Activated CD4-positive, alpha-beta T cell treated with anti-CD3 and anti-CD28 coated beads, Interleukin-2, amount 10 ng/mL, durations not matched to agents 24 days and 14 days (primary cell): ENCODE data around the gene ZPR1. TPM values are rescaled to one million over a fixed set of nuclear protein-coding genes. Genes with fewer than 3 reads are reported as not detected.
"Not testable (repeated sequence)": the region's sequence is repeated elsewhere in the genome, so short reads cannot be mapped to it uniquely, and the experiment has no call there.

Experiments used
- DNase-seq: peaks from one replicate; pipeline ENCODE4 v3.0.0; 2022
- H3K27ac Mint-ChIP-seq: one replicate; pipeline ENCODE4 v1.8.0; 2022; ENCODE audit warnings: mild to moderate bottlenecking, mixed read lengths
- H3K27me3 Mint-ChIP-seq: one replicate; pipeline ENCODE4 v1.8.0; 2022; ENCODE audit warnings: mixed read lengths
- H3K36me3 Mint-ChIP-seq: one replicate; pipeline ENCODE4 v1.8.0; 2022; ENCODE audit warnings: low read depth, mild to moderate bottlenecking, mixed read lengths
- H3K4me1 Mint-ChIP-seq: one replicate; pipeline ENCODE4 v1.8.0; 2021; ENCODE audit warnings: mixed read lengths
- H3K4me3 Mint-ChIP-seq: one replicate; pipeline ENCODE4 v1.8.0; 2022; ENCODE audit warnings: mild to moderate bottlenecking, moderate library complexity, mixed read lengths
- H3K9me3 Mint-ChIP-seq: one replicate; pipeline ENCODE4 v1.8.0; 2021; ENCODE audit warnings: mixed read lengths
- intact Hi-C: fragments of 100-400 bp; cut with micrococcal nuclease; formaldehyde crosslinking; loops from one replicate; pipeline ENCODE4 v1.15.1; 2023
- total RNA-seq: library from RNA; stranded (reverse); gene quantifications from 2 replicates; pipeline ENCODE4 v1.2.3, GENCODE V29; 2022

The ZPR1 gene
- total RNA-seq, 1 donor from 2014 or later, result 106 TPM

- no peak overlapping the region for H3K27ac Mint-ChIP-seq
- intact Hi-C loops, result no loop called here
- no peaks in the 10 kb centered on the region for H3K4me1 Mint-ChIP-seq
- no peak overlapping the region for H3K4me3 Mint-ChIP-seq
- no peak for DNase-seq
- no peaks in the 10 kb centered on the region for H3K36me3 Mint-ChIP-seq
- H3K9me3 Mint-ChIP-seq, result no peaks in the 10 kb centered on the region
- peaks cover 16% of the 10 kb centered on the region for H3K27me3 Mint-ChIP-seq
Observed at GRCh38 chr11:116812109-116812508, 24.3 kb upstream of the ZPR1 start.

GRCh38 chr11:116811194-116811593 lies 23.4 kb upstream of the ZPR1 start:
- intact Hi-C loops, result no loop called here
- Mint-ChIP-seq H3K9me3 (no peaks in the 10 kb centered on the region), H3K4me1 (no peaks in the 10 kb centered on the region), H3K36me3 (no peaks in the 10 kb centered on the region), H3K27ac (no peak overlapping the region), H3K4me3 (no peak overlapping the region), H3K27me3 (peaks cover 17% of the 10 kb centered on the region)
- DNase-seq, result no peak

DNA sequence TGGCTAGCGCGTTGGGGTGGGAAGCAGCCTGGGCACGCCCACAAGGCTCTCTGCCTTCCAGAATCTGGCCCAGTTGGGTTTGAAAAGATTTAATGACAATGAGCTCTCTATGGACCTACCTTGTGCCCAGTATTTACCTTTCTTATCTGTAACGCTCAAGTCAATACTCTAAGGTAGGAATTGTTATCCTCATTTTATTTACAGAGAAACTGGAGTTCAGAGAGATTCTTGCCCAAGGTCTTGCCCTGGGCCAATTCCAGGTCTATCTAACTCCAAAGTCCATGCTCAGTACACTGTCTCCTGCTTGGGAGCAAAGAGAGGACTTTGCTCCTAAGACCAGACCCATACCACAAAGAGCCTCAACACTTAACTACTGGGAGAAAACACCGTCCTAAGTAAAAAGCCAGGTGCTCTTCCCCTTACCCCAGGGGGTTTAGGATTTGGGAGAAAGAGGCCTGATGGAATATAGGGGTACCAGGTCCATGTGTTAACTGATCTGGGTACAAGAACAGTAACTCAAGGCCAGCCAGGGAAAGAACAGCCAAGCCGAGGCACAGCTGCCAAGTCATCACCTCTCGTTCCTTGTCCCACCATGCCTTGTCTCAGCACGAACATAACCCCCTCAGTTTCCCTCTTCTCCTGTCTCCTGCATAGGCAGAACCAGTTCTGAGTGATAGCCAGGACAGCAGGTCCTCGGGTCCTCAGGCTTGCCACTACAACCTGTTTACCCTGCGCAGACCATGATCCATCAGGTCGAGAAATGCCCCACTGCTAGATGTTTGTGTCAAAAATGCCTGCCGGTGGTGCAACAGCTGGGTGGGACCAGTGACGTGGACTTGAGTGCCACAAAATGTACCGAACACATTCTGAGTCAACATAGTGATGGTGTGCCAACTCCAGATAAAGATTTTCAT lies 20.7 kb upstream of the ZPR1 start:
- H3K4me1 Mint-ChIP-seq, result no peaks in the 10 kb centered on the region
- intact Hi-C loops, result no loop called here

GRCh38 chr11:116807601-116808261 lies 19.9 kb upstream of the ZPR1 start:
- intact Hi-C loops, result no loop called here
- H3K9me3 Mint-ChIP-seq, result no peaks in the 10 kb centered on the region
- H3K27ac Mint-ChIP-seq, result no peak overlapping the region
- peaks cover 27% of the 10 kb centered on the region for H3K27me3 Mint-ChIP-seq
- no peak for DNase-seq
- no peaks in the 10 kb centered on the region for H3K36me3 Mint-ChIP-seq
- no peaks in the 10 kb centered on the region for H3K4me1 Mint-ChIP-seq
- no peak overlapping the region for H3K4me3 Mint-ChIP-seq

More for the DNA sequence above, 20.7 kb upstream of the ZPR1 start:
- H3K9me3 Mint-ChIP-seq, result no peaks in the 10 kb centered on the region
- no peak for DNase-seq
- peaks cover 24% of the 10 kb centered on the region for H3K27me3 Mint-ChIP-seq
- no peaks in the 10 kb centered on the region for H3K36me3 Mint-ChIP-seq
- H3K27ac Mint-ChIP-seq, result no peak overlapping the region
- no peak overlapping the region for H3K4me3 Mint-ChIP-seq

DNA sequence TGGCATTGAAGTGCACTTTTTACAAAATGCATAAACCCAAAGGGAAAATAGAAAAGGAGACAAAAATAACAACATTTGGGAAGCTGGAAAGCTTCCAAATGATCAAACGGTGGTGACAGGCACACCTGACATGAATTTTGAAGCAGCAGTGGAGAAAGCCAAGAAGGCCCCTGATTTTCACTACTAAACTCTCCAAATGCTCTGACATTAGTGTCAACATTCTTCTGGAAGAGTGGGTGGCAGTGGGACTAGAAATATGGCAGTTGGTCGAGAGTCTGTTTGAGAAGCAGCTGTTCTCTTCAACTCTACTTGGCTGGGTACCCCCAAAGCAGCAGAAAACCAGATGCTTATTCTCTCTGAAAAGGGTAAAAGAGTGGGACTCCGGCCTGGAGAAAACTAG lies 16.2 kb upstream of the ZPR1 start:
- Mint-ChIP-seq H3K9me3 (no peaks in the 10 kb centered on the region), H3K27ac (no peak overlapping the region), H3K36me3 (no peaks in the 10 kb centered on the region), H3K27me3 (peaks cover 39% of the 10 kb centered on the region), H3K4me1 (no peaks in the 10 kb centered on the region), H3K4me3 (no peak overlapping the region)
- DNase-seq, result no peak
- intact Hi-C loops, result no loop called here

DNA sequence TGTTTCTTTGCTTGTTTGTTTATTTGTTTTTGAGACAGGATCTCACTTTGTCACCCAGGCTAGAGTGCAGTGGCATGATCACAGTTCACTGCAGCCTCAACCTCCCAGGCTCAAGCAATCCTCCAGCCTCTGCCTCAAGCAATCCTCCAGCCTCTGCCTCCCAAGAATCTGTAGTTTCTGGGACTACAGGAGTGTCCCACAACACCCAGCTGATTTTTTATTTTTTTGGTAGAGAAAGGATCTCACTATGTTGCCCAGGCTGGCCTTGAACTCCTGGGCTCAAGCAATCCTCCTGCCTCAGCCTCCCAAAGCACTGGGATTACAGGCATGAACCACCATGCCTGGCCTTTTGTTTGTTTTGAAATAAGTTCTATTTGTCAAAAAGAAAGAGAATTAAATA lies 13.8 kb upstream of the ZPR1 start:
- H3K36me3 Mint-ChIP-seq, intact Hi-C loops, H3K4me1 Mint-ChIP-seq, H3K4me3 Mint-ChIP-seq, H3K9me3 Mint-ChIP-seq, H3K27ac Mint-ChIP-seq, DNase-seq: not testable (repeated sequence)
- H3K27me3 Mint-ChIP-seq, result peaks cover 38% of the 10 kb centered on the region

- intact Hi-C loops, result no loop called here
Observed at GRCh38 chr11:116800610-116801009, 12.8 kb upstream of the ZPR1 start.

GRCh38 chr11:116798368-116798767 lies 10.5 kb upstream of the ZPR1 start:
- no peaks in the 10 kb centered on the region for H3K36me3 Mint-ChIP-seq
- H3K27me3 Mint-ChIP-seq, result peaks cover 30% of the 10 kb centered on the region
- DNase-seq, result no peak
- H3K4me3 Mint-ChIP-seq, result no peak overlapping the region
- intact Hi-C loops, result no loop called here
- no peaks in the 10 kb centered on the region for H3K4me1 Mint-ChIP-seq
- no peaks in the 10 kb centered on the region for H3K9me3 Mint-ChIP-seq
- no peak overlapping the region for H3K27ac Mint-ChIP-seq

More at GRCh38 chr11:116800610-116801009, 12.8 kb upstream of the ZPR1 start:
- Mint-ChIP-seq H3K27ac (no peak overlapping the region), H3K4me3 (no peak overlapping the region), H3K9me3 (no peaks in the 10 kb centered on the region), H3K27me3 (peaks cover 37% of the 10 kb centered on the region), H3K4me1 (no peaks in the 10 kb centered on the region), H3K36me3 (no peaks in the 10 kb centered on the region)
- no peak for DNase-seq

DNA sequence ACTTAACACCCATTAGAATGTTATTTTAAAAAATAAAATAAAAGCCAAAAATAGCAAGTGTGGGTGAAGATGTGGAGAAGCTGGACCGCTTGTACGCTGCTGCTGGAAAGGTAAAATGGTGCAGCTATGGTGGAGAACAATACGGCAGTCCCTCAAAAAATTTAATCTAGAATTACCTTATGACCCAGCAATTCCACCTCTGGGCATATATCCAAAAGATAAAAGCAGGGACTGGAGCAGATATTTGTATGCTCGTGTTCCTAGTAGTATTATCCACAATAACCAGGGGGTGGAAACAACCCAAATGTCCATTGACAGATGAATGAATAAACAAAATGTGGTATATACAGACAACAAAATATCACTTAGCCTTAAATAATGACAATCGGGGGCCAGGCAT lies 10.0 kb upstream of the ZPR1 start:
- intact Hi-C loops, result no loop called here
- no peaks in the 10 kb centered on the region for H3K36me3 Mint-ChIP-seq
- no peak overlapping the region for H3K4me3 Mint-ChIP-seq
- H3K27ac Mint-ChIP-seq, result no peak overlapping the region
- no peak for DNase-seq
- peaks cover 31% of the 10 kb centered on the region for H3K27me3 Mint-ChIP-seq
- peaks cover 3% of the 10 kb centered on the region for H3K4me1 Mint-ChIP-seq
- no peaks in the 10 kb centered on the region for H3K9me3 Mint-ChIP-seq

- intact Hi-C loops, result no loop called here
- no peaks in the 10 kb centered on the region for H3K36me3 Mint-ChIP-seq
- H3K27me3 Mint-ChIP-seq, result peaks cover 24% of the 10 kb centered on the region
- no peak overlapping the region for H3K27ac Mint-ChIP-seq
- peaks cover 4% of the 10 kb centered on the region for H3K4me1 Mint-ChIP-seq
- DNase-seq, result no peak
- no peaks in the 10 kb centered on the region for H3K9me3 Mint-ChIP-seq
- no peak overlapping the region for H3K4me3 Mint-ChIP-seq
Observed at GRCh38 chr11:116796548-116796947, 8.7 kb upstream of the ZPR1 start.

- peaks cover 10% of the 10 kb centered on the region for H3K4me1 Mint-ChIP-seq
- no peaks in the 10 kb centered on the region for H3K36me3 Mint-ChIP-seq
- H3K4me3 Mint-ChIP-seq, result no peak overlapping the region
- no peak for DNase-seq
- H3K9me3 Mint-ChIP-seq, result no peaks in the 10 kb centered on the region
- peaks cover 19% of the 10 kb centered on the region for H3K27me3 Mint-ChIP-seq
- no peak overlapping the region for H3K27ac Mint-ChIP-seq
- intact Hi-C loops, result no loop called here
Observed at GRCh38 chr11:116794851-116795250, 7.0 kb upstream of the ZPR1 start.

- H3K9me3 Mint-ChIP-seq, result no peaks in the 10 kb centered on the region
- intact Hi-C loops, result no loop called here
- H3K4me1 Mint-ChIP-seq, result peaks cover 10% of the 10 kb centered on the region
- DNase-seq, result no peak
- no peak overlapping the region for H3K27ac Mint-ChIP-seq
- H3K27me3 Mint-ChIP-seq, result peaks cover 8% of the 10 kb centered on the region
- no peak overlapping the region for H3K4me3 Mint-ChIP-seq
- H3K36me3 Mint-ChIP-seq, result no peaks in the 10 kb centered on the region
Observed at GRCh38 chr11:116793772-116794097, 5.9 kb upstream of the ZPR1 start.

DNA sequence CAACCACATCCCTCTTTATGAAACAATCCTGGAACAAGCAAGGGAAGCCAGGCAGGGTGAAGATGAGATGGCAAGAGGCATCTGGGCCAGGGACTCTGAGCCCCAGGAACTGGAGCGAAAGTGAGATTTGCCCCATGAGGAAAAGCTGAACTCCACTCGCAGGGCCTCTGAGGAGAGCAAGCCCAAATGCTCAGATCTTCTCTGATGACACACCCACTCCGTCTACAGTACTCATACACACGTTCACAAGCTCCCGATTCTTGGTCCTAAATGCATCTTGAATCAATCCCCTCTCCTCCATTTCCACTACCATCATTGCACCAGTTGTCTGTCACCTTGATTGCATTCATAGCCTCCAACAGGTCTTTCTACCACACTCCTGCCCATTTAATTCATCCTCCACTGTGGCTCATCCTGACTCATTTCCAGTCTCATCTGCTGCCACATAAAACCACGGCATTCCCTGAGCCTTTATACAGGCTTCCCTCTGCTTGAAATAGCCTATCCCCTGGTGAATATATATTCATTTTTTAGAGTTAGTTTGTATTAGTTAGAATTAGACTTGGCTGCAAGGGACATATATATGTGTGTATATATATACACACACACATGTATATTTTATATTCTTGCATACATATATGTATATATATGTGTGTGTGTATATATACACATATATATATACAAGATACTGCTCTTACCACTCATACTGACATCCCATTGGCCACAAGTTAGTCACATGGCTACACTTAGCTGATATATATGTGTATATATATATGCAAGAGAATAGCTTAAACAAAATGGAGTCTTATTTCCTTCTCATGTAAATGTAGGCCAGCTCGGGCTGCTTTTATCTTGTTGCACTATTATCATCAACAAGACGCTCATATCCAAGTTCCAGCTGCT lies 5.3 kb upstream of the ZPR1 start:
- peaks cover 16% of the 10 kb centered on the region for H3K4me1 Mint-ChIP-seq
- H3K4me3 Mint-ChIP-seq, result no peak overlapping the region
- no peaks in the 10 kb centered on the region for H3K36me3 Mint-ChIP-seq
- intact Hi-C loops, result no loop called here
- DNase-seq, result no peak
- peak overlapping the region; percentile 21 for H3K27ac Mint-ChIP-seq
- no peaks in the 10 kb centered on the region for H3K9me3 Mint-ChIP-seq
- peaks cover 6% of the 10 kb centered on the region for H3K27me3 Mint-ChIP-seq
